Esophagus muscularis mucosa (tissue), 3 donors: ENCODE measurements around the gene C2orf92.
"Not testable (repeated sequence)": the region's sequence is repeated elsewhere in the genome, so short reads cannot be mapped to it uniquely, and the experiment has no call there.

Experiments used
- CTCF ChIP-seq, 3 experiments: fragments of 200-600 bp in 2 of 3; fragments of 450-650 bp in 1 of 3; sonication (generic) in 2 of 3; IDR thresholded peaks; one replicate each; pipeline ENCODE4 v1.5.1; 2017 to 2019; ENCODE audit warnings: antibody characterized with exemption in 3 of 3, mild to moderate bottlenecking in 2 of 3, moderate library complexity in 1 of 3
- POLR2A ChIP-seq: fragments of 450-650 bp; IDR thresholded peaks from one replicate; pipeline ENCODE4 v1.6.1; 2017; ENCODE audit warnings: antibody characterized with exemption, moderate library complexity, mild to moderate bottlenecking, low read depth

DNA sequence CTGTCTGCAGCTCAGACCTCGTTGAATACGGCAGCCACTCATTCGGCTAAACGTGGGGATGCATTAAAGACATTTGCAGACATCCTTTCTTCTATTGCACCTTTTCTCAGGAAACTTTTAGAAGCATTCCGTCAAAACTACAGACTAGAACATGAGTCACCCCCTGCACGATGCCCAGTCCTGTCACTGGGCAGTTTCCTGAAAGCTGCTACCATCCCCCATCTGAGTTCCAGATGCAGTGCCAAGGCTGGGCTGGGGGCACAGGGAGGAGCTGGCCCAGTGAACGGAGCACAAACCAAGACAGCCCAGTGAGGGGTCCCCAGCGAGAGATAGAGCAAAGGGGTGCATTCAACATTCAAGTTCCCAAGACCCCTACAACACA, 43.5 kb upstream of the C2orf92 start:
- TF ChIP-seq CTCF (IDR thresholded peaks at IDR 0.05); POLR2A: not testable (repeated sequence)
